Activated T-helper 9 cell treated with anti-CD3 and anti-CD28 coated beads, Interleukin-2, amount 50 U/mL, for 16 hours (primary cell): ENCODE results near the gene GLOD5.
"Not testable (repeated sequence)": the region's sequence is repeated elsewhere in the genome, so short reads cannot be mapped to it uniquely, and the experiment has no call there.

Experiments
- DNase-seq: peaks from one replicate; pipeline ENCODE4 v3.0.0-alpha.2; 2020; ENCODE audit warnings: low read depth

The GLOD5 gene

DNA sequence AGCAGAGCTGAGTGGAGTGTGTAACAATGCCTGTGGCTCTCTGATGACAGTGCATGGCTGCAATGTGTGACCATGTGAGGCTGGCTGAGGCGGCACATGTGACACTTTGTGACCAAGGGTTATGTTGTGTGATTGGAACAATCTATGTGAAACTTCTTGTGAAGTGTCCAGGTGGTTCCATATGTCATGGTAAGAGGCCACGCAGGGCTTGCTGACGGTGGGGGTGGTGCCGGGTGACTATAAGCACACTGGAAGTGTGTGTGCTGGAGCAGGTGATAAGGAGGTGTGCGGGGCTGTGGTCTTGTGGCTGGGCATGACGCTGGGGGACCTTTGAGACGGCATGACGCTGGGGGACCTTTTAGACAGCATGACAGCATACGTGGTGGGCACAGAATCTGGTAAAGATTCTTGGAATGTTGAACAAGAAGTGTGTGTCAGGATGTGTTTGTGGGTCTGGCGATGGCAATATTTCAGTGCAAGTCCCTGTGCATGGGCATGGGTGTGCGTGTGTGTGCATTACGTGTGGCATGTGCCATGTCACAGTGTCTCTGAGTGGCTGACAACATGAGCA is 32.9 kb downstream of the GLOD5 start:
- no peak for DNase-seq

GRCh38 chrX:48794911-48795515 is 33.5 kb downstream of the GLOD5 start:
- DNase-seq = no peak

- no peak for DNase-seq
These were observed 36.8 kb downstream of the GLOD5 start for GRCh38 chrX:48798318-48798717.

GRCh38 chrX:48800574-48801279 is 39.2 kb downstream of the GLOD5 start:
- DNase-seq = no peak

GRCh38 chrX:48801280-48802088 is 39.9 kb downstream of the GLOD5 start, which contains the start of gene HDAC6:
Gene HDAC6 (plus strand): TSS chrX:48802067. CDS start chrX:48802693, 626 bp downstream.
- DNase-seq = peak; percentile 91

DNA sequence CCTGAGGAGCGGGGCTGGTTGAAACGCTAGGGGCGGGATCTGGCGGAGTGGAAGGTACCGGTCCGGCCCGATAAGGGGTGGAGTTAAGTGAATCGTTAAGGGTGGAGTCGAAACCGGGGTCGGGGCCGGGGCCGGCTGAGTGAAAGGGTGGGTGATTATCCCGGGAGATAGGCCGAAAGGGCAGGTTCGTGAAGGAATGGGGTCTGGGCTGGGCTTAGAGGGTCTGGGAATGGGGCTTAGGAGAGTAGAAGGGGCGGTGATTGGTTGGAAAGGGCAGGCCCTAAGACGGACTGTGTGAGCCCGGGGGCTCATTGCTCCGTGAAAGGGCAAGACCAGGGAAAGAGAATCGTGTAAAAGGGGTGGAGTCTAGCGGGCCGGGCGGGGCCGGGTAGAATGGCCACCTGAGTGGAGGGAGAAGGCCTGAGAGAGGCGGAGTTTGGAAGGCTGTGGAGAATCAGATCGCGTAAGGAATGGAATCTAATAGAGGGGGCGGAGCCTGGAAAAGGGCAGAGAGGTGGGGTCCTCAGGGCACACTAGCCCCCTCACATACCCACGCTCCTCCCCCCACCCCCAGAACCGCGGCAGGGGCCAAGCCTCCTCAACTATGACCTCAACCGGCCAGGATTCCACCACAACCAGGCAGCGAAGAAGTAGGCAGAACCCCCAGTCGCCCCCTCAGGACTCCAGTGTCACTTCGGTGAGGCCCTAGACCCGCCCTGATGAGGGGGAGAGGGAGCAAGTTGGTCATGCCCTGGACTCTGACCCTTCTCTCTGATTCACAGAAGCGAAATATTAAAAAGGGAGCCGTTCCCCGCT is 40.8 kb downstream of the GLOD5 start:
- peak; percentile 48 for DNase-seq

- DNase-seq = no peak
These were observed 41.3 kb downstream of the GLOD5 start for GRCh38 chrX:48802905-48803200.

GRCh38 chrX:48806081-48806480 is 44.5 kb downstream of the GLOD5 start:
- no peak for DNase-seq

DNA sequence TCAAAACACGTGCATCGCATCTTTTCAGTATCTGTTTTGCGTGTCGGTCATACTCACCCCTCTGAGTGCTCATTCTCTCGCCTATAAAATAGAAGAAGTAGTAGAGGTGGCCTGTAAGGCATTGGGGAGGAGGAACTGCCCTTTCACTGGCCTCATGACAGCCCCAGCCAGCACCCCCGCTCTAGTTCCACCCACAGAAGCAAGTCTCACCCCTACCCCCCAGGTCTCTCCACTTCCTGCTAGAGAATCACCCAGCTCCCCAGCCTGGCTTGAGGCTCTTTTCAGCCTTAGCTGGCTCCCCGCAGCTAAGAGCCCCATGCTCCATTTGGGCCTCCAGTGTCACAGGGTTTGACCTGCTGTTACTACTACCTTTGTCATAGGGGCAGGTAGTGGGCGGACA is 52.1 kb downstream of the GLOD5 start:
- DNase-seq = no peak

DNA sequence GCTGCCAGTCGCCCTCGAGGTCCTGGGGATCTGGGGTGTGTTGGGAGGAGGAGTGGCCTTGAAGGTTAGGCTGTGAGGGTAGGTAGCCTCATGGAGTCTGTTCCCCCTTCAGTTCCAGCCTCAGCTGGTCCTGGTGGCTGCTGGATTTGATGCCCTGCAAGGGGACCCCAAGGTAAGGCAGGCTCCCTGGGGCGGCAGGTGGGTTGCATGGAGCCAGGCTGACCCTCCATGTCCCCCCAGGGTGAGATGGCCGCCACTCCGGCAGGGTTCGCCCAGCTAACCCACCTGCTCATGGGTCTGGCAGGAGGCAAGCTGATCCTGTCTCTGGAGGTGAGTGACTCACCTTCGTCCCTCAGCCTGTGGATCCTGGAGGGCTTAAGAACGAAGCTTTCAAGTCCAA is 53.2 kb downstream of the GLOD5 start:
- no peak for DNase-seq

- no peak for DNase-seq
These were observed 53.7 kb downstream of the GLOD5 start for GRCh38 chrX:48815266-48815665.

DNA sequence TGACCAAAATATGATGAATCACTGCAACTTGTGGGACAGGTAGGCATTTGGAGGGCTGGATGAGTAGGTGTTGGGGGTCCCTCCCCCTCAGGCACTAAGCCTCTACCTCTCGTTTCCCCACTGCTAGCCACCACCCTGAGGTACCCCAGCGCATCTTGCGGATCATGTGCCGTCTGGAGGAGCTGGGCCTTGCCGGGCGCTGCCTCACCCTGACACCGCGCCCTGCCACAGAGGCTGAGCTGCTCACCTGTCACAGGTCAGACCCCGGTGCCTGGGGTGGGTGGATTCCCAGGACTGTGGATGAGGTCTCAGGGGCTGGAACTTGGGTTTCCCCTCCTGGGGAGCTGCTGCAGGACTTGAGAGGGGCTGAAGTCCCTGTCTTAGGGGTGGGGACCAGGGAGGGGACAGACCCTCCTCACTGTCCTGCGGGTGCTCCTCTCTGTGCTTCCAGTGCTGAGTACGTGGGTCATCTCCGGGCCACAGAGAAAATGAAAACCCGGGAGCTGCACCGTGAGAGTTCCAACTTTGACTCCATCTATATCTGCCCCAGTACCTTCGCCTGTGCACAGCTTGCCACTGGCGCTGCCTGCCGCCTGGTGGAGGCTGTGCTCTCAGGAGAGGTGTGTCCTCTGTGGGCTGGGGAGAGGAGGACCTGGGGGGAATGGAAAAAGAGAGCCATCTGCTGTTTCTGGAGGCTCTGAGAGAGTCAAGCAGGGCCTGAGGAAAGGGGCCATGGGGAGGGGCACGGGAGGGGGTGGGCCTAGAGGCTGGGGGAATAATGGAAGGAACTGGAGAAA is 54.7 kb downstream of the GLOD5 start:
- no peak for DNase-seq

- DNase-seq = no peak
These were observed 56.6 kb downstream of the GLOD5 start for GRCh38 chrX:48818098-48818497.

DNA sequence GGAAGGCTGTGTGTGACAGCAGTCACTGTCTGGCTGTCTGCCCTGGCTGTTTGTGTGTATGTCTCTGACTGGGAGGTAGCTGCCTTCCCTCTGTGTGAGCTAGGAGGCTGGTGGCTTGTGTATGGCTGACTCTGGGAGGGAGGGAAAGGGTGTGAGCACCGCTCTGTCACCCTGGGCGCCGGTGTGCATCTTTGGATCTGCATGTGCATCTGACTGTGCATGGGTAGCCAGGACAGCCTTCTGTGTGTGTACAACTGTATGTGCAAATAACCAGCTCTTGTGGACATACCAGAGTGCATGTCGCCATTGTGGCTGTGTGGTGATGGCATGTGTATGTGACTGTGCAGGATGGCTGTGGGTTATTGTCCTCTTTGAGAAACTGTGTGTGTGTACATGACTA is 57.3 kb downstream of the GLOD5 start:
- DNase-seq = no peak

GRCh38 chrX:48819394-48819793 is 57.8 kb downstream of the GLOD5 start:
- DNase-seq = not testable (repeated sequence)

DNA sequence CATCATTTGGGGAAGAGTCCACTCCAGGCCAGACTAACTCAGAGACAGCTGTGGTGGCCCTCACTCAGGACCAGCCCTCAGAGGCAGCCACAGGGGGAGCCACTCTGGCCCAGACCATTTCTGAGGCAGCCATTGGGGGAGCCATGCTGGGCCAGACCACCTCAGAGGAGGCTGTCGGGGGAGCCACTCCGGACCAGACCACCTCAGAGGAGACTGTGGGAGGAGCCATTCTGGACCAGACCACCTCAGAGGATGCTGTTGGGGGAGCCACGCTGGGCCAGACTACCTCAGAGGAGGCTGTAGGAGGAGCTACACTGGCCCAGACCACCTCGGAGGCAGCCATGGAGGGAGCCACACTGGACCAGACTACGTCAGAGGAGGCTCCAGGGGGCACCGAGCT is 61.5 kb downstream of the GLOD5 start:
- no peak for DNase-seq
